MG63 (cell line): Measurements from ENCODE around the gene E2F2. TPM values are rescaled to one million over a fixed set of nuclear protein-coding genes. Genes with fewer than 3 reads are reported as not detected.

Experiments
- DNase-seq: peaks from one replicate; pipeline ENCODE4 v3.0.0-alpha.2; 2020
- H3K27me3 ChIP-seq: fragments of 250-450 bp; sonication (Bioruptor Pico); 2 replicates; pipeline ENCODE4 v1.5.1; 2020; ENCODE audit warnings: mild to moderate bottlenecking, moderate library complexity
- H3K36me3 ChIP-seq: fragments of 250-450 bp; sonication (Bioruptor Pico); 2 replicates; pipeline ENCODE4 v1.5.1; 2020; ENCODE audit warnings: mild to moderate bottlenecking, moderate library complexity
- H3K4me3 ChIP-seq: fragments of 250-450 bp; sonication (Bioruptor Pico); 2 replicates; pipeline ENCODE4 v1.5.1; 2020; ENCODE audit warnings: mild to moderate bottlenecking, moderate library complexity
- H3K9me3 ChIP-seq: fragments of 250-450 bp; sonication (Bioruptor Pico); 2 replicates; pipeline ENCODE4 v1.5.1; 2020; ENCODE audit warnings: mild to moderate bottlenecking, moderate library complexity
- total RNA-seq: library from RNA; depleted of rRNA; stranded (reverse); fragments of >200 nt; shearing (Covaris generic); gene quantifications from 2 replicates; pipeline ENCODE4 v1.2.3, GENCODE V29; 2014; ENCODE audit warnings: low replicate concordance

Gene E2F2
- total RNA-seq, 1 experiment from 2014 or later = 4.3 TPM

- no peaks in the 10 kb centered on the region for H3K36me3 ChIP-seq
- H3K27me3 ChIP-seq = no peaks in the 10 kb centered on the region
- H3K4me3 ChIP-seq = no peak overlapping the region
- no peaks in the 10 kb centered on the region for H3K9me3 ChIP-seq
- DNase-seq = no peak
Measured at GRCh38 chr1:23533246-23534023, 2.4 kb upstream of the E2F2 start.

GRCh38 chr1:23531562-23532094 is 595 bp upstream of the E2F2 start:
- DNase-seq = no peak
- Histone ChIP-seq H3K36me3 (no peaks in the 10 kb centered on the region; the same call in 1 of the 2 replicates), H3K4me3 (peak overlapping the region; percentile 71), H3K9me3 (no peaks in the 10 kb centered on the region), H3K27me3 (no peaks in the 10 kb centered on the region)

- Histone ChIP-seq H3K4me3 (peak overlapping the region; percentile 71), H3K9me3 (no peaks in the 10 kb centered on the region), H3K36me3 (no peaks in the 10 kb centered on the region; the same call in 1 of the 2 replicates), H3K27me3 (no peaks in the 10 kb centered on the region)
- no peak for DNase-seq
Measured at GRCh38 chr1:23530087-23530746, 816 bp downstream of the E2F2 start.

GRCh38 chr1:23529146-23530086 is 1.6 kb downstream of the E2F2 start:
- no peaks in the 10 kb centered on the region for H3K27me3 ChIP-seq
- H3K4me3 ChIP-seq = peak overlapping the region; percentile 71
- H3K36me3 ChIP-seq = no peaks in the 10 kb centered on the region; the same call in 1 of the 2 replicates
- DNase-seq = peak; percentile 50
- no peaks in the 10 kb centered on the region for H3K9me3 ChIP-seq

GRCh38 chr1:23528250-23528978 is 2.6 kb downstream of the E2F2 start:
- peak; percentile 93 for DNase-seq
- Histone ChIP-seq H3K36me3 (peaks cover 3% of the 10 kb centered on the region), H3K27me3 (no peaks in the 10 kb centered on the region), H3K9me3 (no peaks in the 10 kb centered on the region), H3K4me3 (peak overlapping the region; percentile 11; the same call in 1 of the 2 replicates)

GRCh38 chr1:23527900-23528249 is 3.2 kb downstream of the E2F2 start:
- H3K9me3 ChIP-seq = no peaks in the 10 kb centered on the region
- no peak for DNase-seq
- no peak overlapping the region; the same call in 1 of the 2 replicates for H3K4me3 ChIP-seq
- H3K36me3 ChIP-seq = peaks cover 3% of the 10 kb centered on the region
- H3K27me3 ChIP-seq = no peaks in the 10 kb centered on the region

- no peak for DNase-seq
Measured at GRCh38 chr1:23527366-23527765, 3.7 kb downstream of the E2F2 start.

GRCh38 chr1:23526329-23527041 is 4.5 kb downstream of the E2F2 start:
- H3K9me3 ChIP-seq = no peaks in the 10 kb centered on the region
- H3K4me3 ChIP-seq = no peak overlapping the region
- no peak for DNase-seq
- no peaks in the 10 kb centered on the region for H3K27me3 ChIP-seq
- peaks cover 9% of the 10 kb centered on the region for H3K36me3 ChIP-seq

More at GRCh38 chr1:23527366-23527765, 3.7 kb downstream of the E2F2 start:
- Histone ChIP-seq H3K9me3 (no peaks in the 10 kb centered on the region), H3K27me3 (no peaks in the 10 kb centered on the region), H3K36me3 (peaks cover 3% of the 10 kb centered on the region), H3K4me3 (no peak overlapping the region)

- H3K9me3 ChIP-seq = no peaks in the 10 kb centered on the region
- no peak overlapping the region for H3K4me3 ChIP-seq
- H3K27me3 ChIP-seq = no peaks in the 10 kb centered on the region
- H3K36me3 ChIP-seq = peaks cover 10% of the 10 kb centered on the region
- DNase-seq = no peak
Measured at GRCh38 chr1:23525558-23526250, 5.3 kb downstream of the E2F2 start.

- H3K9me3 ChIP-seq = no peaks in the 10 kb centered on the region
- H3K4me3 ChIP-seq = no peak overlapping the region
- H3K27me3 ChIP-seq = no peaks in the 10 kb centered on the region
- H3K36me3 ChIP-seq = peaks cover 10% of the 10 kb centered on the region
- no peak for DNase-seq
Measured at GRCh38 chr1:23524716-23525401, 6.2 kb downstream of the E2F2 start.

- H3K36me3 ChIP-seq = peaks cover 13% of the 10 kb centered on the region
- no peaks in the 10 kb centered on the region for H3K27me3 ChIP-seq
- no peak overlapping the region for H3K4me3 ChIP-seq
- no peak for DNase-seq
- H3K9me3 ChIP-seq = no peaks in the 10 kb centered on the region
Measured at GRCh38 chr1:23524163-23524562, 6.9 kb downstream of the E2F2 start.

GRCh38 chr1:23522244-23522982 is 8.6 kb downstream of the E2F2 start:
- H3K9me3 ChIP-seq = no peaks in the 10 kb centered on the region
- no peak for DNase-seq
- peaks cover 18% of the 10 kb centered on the region for H3K36me3 ChIP-seq
- H3K27me3 ChIP-seq = no peaks in the 10 kb centered on the region
- H3K4me3 ChIP-seq = no peak overlapping the region

GRCh38 chr1:23521588-23521987 is 9.4 kb downstream of the E2F2 start:
- Histone ChIP-seq H3K4me3 (no peak overlapping the region), H3K36me3 (peaks cover 24% of the 10 kb centered on the region), H3K9me3 (no peaks in the 10 kb centered on the region), H3K27me3 (no peaks in the 10 kb centered on the region)
- DNase-seq = peak; percentile 45

GRCh38 chr1:23517581-23517980 is 13.5 kb downstream of the E2F2 start:
- no peak for DNase-seq
- Histone ChIP-seq H3K4me3 (no peak overlapping the region), H3K36me3 (peaks cover 31% of the 10 kb centered on the region), H3K27me3 (no peaks in the 10 kb centered on the region), H3K9me3 (no peaks in the 10 kb centered on the region)
